SK-N-MC (cell line): ENCODE measurements around the gene GGCX.

Experiments used
- DNase-seq: peaks from one replicate; pipeline ENCODE4 v3.0.0-alpha.2; 2011; ENCODE audit warnings: low read depth, low spot score
- H3K27ac ChIP-seq: fragments of 200-600 bp; sonication (generic); 2 replicates; pipeline ENCODE4 v1.5.1; 2016; ENCODE audit warnings: mixed run types
- H3K36me3 ChIP-seq: fragments of 200-600 bp; sonication (generic); 2 replicates; pipeline ENCODE4 v1.6.1; 2017; ENCODE audit warnings: antibody characterized with exemption, low read length, mixed read lengths; ENCODE audit not compliant: insufficient read depth
- H3K4me3 ChIP-seq: fragments of 200-600 bp; sonication (generic); 2 replicates; pipeline ENCODE4 v1.5.1; 2016
- H3K9ac ChIP-seq: fragments of 200-600 bp; sonication (generic); 2 replicates; pipeline ENCODE4 v1.8.0; 2017; ENCODE audit warnings: mixed run types, mixed read lengths; ENCODE audit not compliant: insufficient read length
- H3K9me3 ChIP-seq: fragments of 200-600 bp; sonication (generic); 2 replicates; pipeline ENCODE4 v1.6.1; 2017; ENCODE audit warnings: low read depth, mild to moderate bottlenecking, antibody characterized with exemption, low read length, moderate library complexity, mixed read lengths
- EZH2 ChIP-seq: fragments of 200-600 bp; sonication (generic); IDR thresholded peaks from one replicate; pipeline ENCODE4 v1.6.1; 2017; ENCODE audit warnings: antibody characterized with exemption
- FOXP2 ChIP-seq: optimal IDR thresholded peaks from 2 replicates; pipeline ENCODE3; 2011; ENCODE audit warnings: mild to moderate bottlenecking, moderate library complexity; ENCODE audit not compliant: insufficient read depth; ENCODE audit errors: extremely low read length, control extremely low read depth
- POLR2AphosphoS5 ChIP-seq: IDR thresholded peaks from 2 replicates; pipeline ENCODE4 v1.6.1; 2012; ENCODE audit warnings: mild to moderate bottlenecking, low read depth, low read length, borderline replicate concordance

Gene GGCX

GRCh38 chr2:85524336-85524908, 36.9 kb downstream of the GGCX start:
- H3K36me3 ChIP-seq: no peaks in the 10 kb centered on the region
- peak overlapping the region; percentile 15; the same call in 1 of the 2 replicates for H3K27ac ChIP-seq
- H3K9me3 ChIP-seq: no peaks in the 10 kb centered on the region
- DNase-seq: no peak
- TF ChIP-seq POLR2AphosphoS5 (no peak), EZH2 (no peak), FOXP2 (no peak)
- H3K9ac ChIP-seq: no peak overlapping the region
- H3K4me3 ChIP-seq: peak overlapping the region; percentile 6; the same call in 1 of the 2 replicates

- Histone ChIP-seq H3K27ac (no peak overlapping the region; the same call in 1 of the 2 replicates), H3K36me3 (no peaks in the 10 kb centered on the region), H3K9ac (no peak overlapping the region), H3K4me3 (peak overlapping the region; percentile 6; the same call in 1 of the 2 replicates), H3K9me3 (no peaks in the 10 kb centered on the region)
- DNase-seq: no peak
- TF ChIP-seq EZH2: no peak
- TF ChIP-seq FOXP2: no peak
- TF ChIP-seq POLR2AphosphoS5: no peak
Observed at GRCh38 chr2:85523903-85524335, 37.4 kb downstream of the GGCX start.

GRCh38 chr2:85523062-85523902, 38.0 kb downstream of the GGCX start:
- no peak for TF ChIP-seq POLR2AphosphoS5
- TF ChIP-seq FOXP2: no peak
- no peak for TF ChIP-seq EZH2
- no peak overlapping the region for H3K4me3 ChIP-seq
- no peaks in the 10 kb centered on the region for H3K36me3 ChIP-seq
- no peak overlapping the region for H3K27ac ChIP-seq
- no peak for DNase-seq
- no peaks in the 10 kb centered on the region for H3K9me3 ChIP-seq
- no peak overlapping the region for H3K9ac ChIP-seq

- Histone ChIP-seq H3K27ac (no peak overlapping the region), H3K9me3 (no peaks in the 10 kb centered on the region), H3K36me3 (no peaks in the 10 kb centered on the region), H3K4me3 (no peak overlapping the region), H3K9ac (no peak overlapping the region)
- TF ChIP-seq FOXP2 (no peak), POLR2AphosphoS5 (no peak), EZH2 (no peak)
- DNase-seq: no peak
Observed at GRCh38 chr2:85522090-85522647, 39.1 kb downstream of the GGCX start.

GRCh38 chr2:85516653-85517389, 44.5 kb downstream of the GGCX start:
- H3K27ac ChIP-seq: no peak overlapping the region
- H3K36me3 ChIP-seq: no peaks in the 10 kb centered on the region
- no peak overlapping the region for H3K4me3 ChIP-seq
- H3K9me3 ChIP-seq: no peaks in the 10 kb centered on the region
- TF ChIP-seq EZH2 (no peak), POLR2AphosphoS5 (no peak), FOXP2 (no peak)
- H3K9ac ChIP-seq: no peak overlapping the region
- DNase-seq: no peak

GRCh38 chr2:85514323-85514722, 47.0 kb downstream of the GGCX start:
- no peak for DNase-seq
- no peaks in the 10 kb centered on the region for H3K36me3 ChIP-seq
- H3K9ac ChIP-seq: no peak overlapping the region
- no peak overlapping the region for H3K27ac ChIP-seq
- H3K4me3 ChIP-seq: no peak overlapping the region
- TF ChIP-seq POLR2AphosphoS5 (no peak), EZH2 (no peak), FOXP2 (no peak)
- no peaks in the 10 kb centered on the region for H3K9me3 ChIP-seq

GRCh38 chr2:85511008-85511811, 50.1 kb downstream of the GGCX start:
- Histone ChIP-seq H3K27ac (no peak overlapping the region), H3K4me3 (no peak overlapping the region), H3K9me3 (no peaks in the 10 kb centered on the region), H3K9ac (no peak overlapping the region), H3K36me3 (no peaks in the 10 kb centered on the region)
- no peak for DNase-seq
- TF ChIP-seq EZH2: no peak
- no peak for TF ChIP-seq FOXP2
